A549 (cell line): ENCODE data around the gene AP1M1. TPM values are rescaled to one million over a fixed set of nuclear protein-coding genes. Genes with fewer than 3 reads are reported as not detected.

ENCODE experiments used
- ATAC-seq, 2 experiments: fragments of 200-7000 bp in 1 of 2; fragments of >200 bp in 1 of 2; cut with Nextera tagmentation in 1 of 2; cut with Tn5 transposase in 1 of 2; 3 replicates each; pipeline versions ENCODE4 v1.8.0 to v1.9.1; 2018 to 2020; ENCODE audit warnings: mild to moderate bottlenecking in 1 of 2, moderate library complexity in 1 of 2
- CTCF ChIA-PET: fragments of 300-600 bp; sonication (Branson Sonifier 250); formaldehyde crosslinking; extraction: SDS; loops from one replicate; lab custom pipeline; 2021; ENCODE audit warnings: antibody characterized with exemption, inconsistent platforms; lab: Yijun Ruan, JAX
- POLR2A ChIA-PET: fragments of 350-600 bp; formaldehyde crosslinking; extraction: SDS; loops from one replicate; lab custom pipeline; 2021; ENCODE audit warnings: antibody characterized with exemption, inconsistent platforms; lab: Yijun Ruan, JAX
- DNase-seq, 2 experiments: peaks; one replicate each; pipeline versions ENCODE4 v3.0.0 to v3.0.0-alpha.2; 2011 to 2016; ENCODE audit warnings: low read depth in 1 of 2, low spot score in 1 of 2
- FAIRE-seq: peaks from 2 replicates; lab custom pipeline; 2011; peaks lifted over from hg19 to GRCh38; lab: Jason Lieb, UNC
- H3K27ac ChIP-seq, 2 experiments: fragments of >200 bp; sonication (Bioruptor Twin); formaldehyde crosslinking; 3 replicates each; pipeline ENCODE4 v1.5.1; 2016 to 2017
- H3K4me1 ChIP-seq: fragments of >200 bp; sonication (Bioruptor Twin); formaldehyde crosslinking; 3 replicates; pipeline ENCODE4 v1.6.1; 2016
- H3K4me2 ChIP-seq: fragments of >200 bp; sonication (Bioruptor Twin); formaldehyde crosslinking; 3 replicates; pipeline ENCODE4 v1.6.1; 2016
- H3K4me3 ChIP-seq: fragments of >200 bp; sonication (Bioruptor Twin); formaldehyde crosslinking; 3 replicates; pipeline ENCODE4 v1.5.1; 2016
- H3K9me3 ChIP-seq: fragments of >200 bp; sonication (Bioruptor Twin); formaldehyde crosslinking; 3 replicates; pipeline ENCODE4 v1.6.1; 2016
- CBX2 ChIP-seq: fragments of 200-600 bp; sonication (generic); IDR thresholded peaks from 2 replicates; pipeline ENCODE4 v1.6.1; 2016; ENCODE audit warnings: low read depth, mild to moderate bottlenecking, borderline replicate concordance
- CBX8 ChIP-seq: fragments of 200-600 bp; sonication (generic); IDR thresholded peaks from 2 replicates; pipeline ENCODE4 v1.6.1; 2016
- EHF ChIP-seq: fragments of 250-450 bp; sonication (Bioruptor Pico); IDR thresholded peaks from 2 replicates; pipeline ENCODE4 v1.5.0; 2020; ENCODE audit warnings: mild to moderate bottlenecking
- EHMT2 ChIP-seq: fragments of 200-600 bp; sonication (generic); IDR thresholded peaks from 2 replicates; pipeline ENCODE4 v1.6.1; 2016; ENCODE audit warnings: antibody characterized with exemption, low read depth, mild to moderate bottlenecking, moderate library complexity
- FOXS1 ChIP-seq: fragments of 250-450 bp; sonication (Bioruptor Pico); IDR thresholded peaks from 2 replicates; pipeline ENCODE4 v1.5.0; 2020; ENCODE audit warnings: mild to moderate bottlenecking, moderate library complexity
- GATA3 ChIP-seq: IDR thresholded peaks from 2 replicates; pipeline ENCODE4 v1.6.1; 2012; ENCODE audit warnings: borderline replicate concordance
- HDAC2 ChIP-seq: fragments of 200-600 bp; sonication (generic); IDR thresholded peaks from 2 replicates; pipeline ENCODE4 v1.6.1; 2016
- JUN ChIP-seq, 2 experiments: fragments of >200 bp; sonication (Bioruptor Twin); formaldehyde crosslinking; IDR thresholded peaks; 2 replicates in 1 of 2; 3 replicates in 1 of 2; pipeline ENCODE4 v1.6.1; 2016 to 2017
- KDM1A ChIP-seq: fragments of 200-600 bp; sonication (generic); IDR thresholded peaks from 2 replicates; pipeline ENCODE4 v1.6.1; 2016; ENCODE audit warnings: low read depth, mild to moderate bottlenecking
- MAZ ChIP-seq: fragments of 150-350 bp; IDR thresholded peaks from 2 replicates; pipeline ENCODE4 v1.6.1; 2014; ENCODE audit warnings: antibody characterized with exemption, low read depth, low read length, borderline replicate concordance
- MYC ChIP-seq: IDR thresholded peaks from 2 replicates; pipeline ENCODE4 v1.6.1; 2012; ENCODE audit warnings: mild to moderate bottlenecking, inconsistent platforms, low read length, improper control_type of control experiment, borderline replicate concordance
- NPAS2 ChIP-seq: fragments of 250-450 bp; sonication (Bioruptor Pico); IDR thresholded peaks from 2 replicates; pipeline ENCODE4 v1.8.0; 2022; ENCODE audit warnings: mild to moderate bottlenecking, moderate library complexity, borderline replicate concordance
- NR3C1 ChIP-seq: fragments of >200 bp; sonication (Bioruptor Twin); formaldehyde crosslinking; IDR thresholded peaks from 3 replicates; pipeline ENCODE4 v1.6.1; 2017
- PHF8 ChIP-seq: fragments of 200-600 bp; sonication (generic); IDR thresholded peaks from 2 replicates; pipeline ENCODE4 v1.6.1; 2016; ENCODE audit warnings: low read depth, mild to moderate bottlenecking, antibody characterized with exemption, moderate library complexity, borderline replicate concordance
- POLR2AphosphoS2 ChIP-seq: conservative IDR thresholded peaks from 2 replicates; pipeline ENCODE4 v1.6.1; 2012; ENCODE audit warnings: low read length, improper control_type of control experiment, inconsistent platforms
- RAD21 ChIP-seq, 2 experiments: fragments of >200 bp in 1 of 2; sonication (Bioruptor Twin) in 1 of 2; formaldehyde crosslinking in 1 of 2; IDR thresholded peaks in 1 of 2; conservative IDR thresholded peaks in 1 of 2; 2 replicates in 1 of 2; 3 replicates in 1 of 2; pipeline ENCODE4 v1.6.1; 2012 to 2018; ENCODE audit warnings: inconsistent platforms in 1 of 2
- RFX5 ChIP-seq: fragments of 450-650 bp; IDR thresholded peaks from 2 replicates; pipeline ENCODE4 v1.7.1; 2014; ENCODE audit warnings: antibody characterized with exemption, mild to moderate bottlenecking, moderate library complexity
- RNF2 ChIP-seq: fragments of 200-600 bp; sonication (generic); IDR thresholded peaks from 2 replicates; pipeline ENCODE4 v1.6.1; 2016; ENCODE audit warnings: low read depth, mild to moderate bottlenecking, antibody characterized with exemption, moderate library complexity, borderline replicate concordance
- SREBF2 ChIP-seq: fragments of 450-650 bp; IDR thresholded peaks from 2 replicates; pipeline ENCODE4 v1.6.1; 2014; ENCODE audit warnings: mild to moderate bottlenecking, moderate library complexity
- TFCP2L1 ChIP-seq: fragments of 250-450 bp; sonication (Bioruptor Pico); IDR thresholded peaks from 2 replicates; pipeline ENCODE4 v1.5.0; 2021; ENCODE audit warnings: mild to moderate bottlenecking
- TP53 ChIP-seq: fragments of 250-450 bp; sonication (Bioruptor Pico); IDR thresholded peaks from 2 replicates; pipeline ENCODE4 v1.5.0; 2021; ENCODE audit warnings: mild to moderate bottlenecking, moderate library complexity
- ZNF302 ChIP-seq: fragments of 250-450 bp; sonication (Bioruptor Pico); IDR thresholded peaks from 2 replicates; pipeline ENCODE4 v1.9.0; 2021; ENCODE audit warnings: inconsistent platforms, mild to moderate bottlenecking, moderate library complexity
- WGBS: methylation state at CpG from one replicate; pipeline ENCODE4 v1.1.6; 2017; ENCODE audit errors: missing lambda C conversion rate; 5-methylcytosine and 5-hydroxymethylcytosine counted together
- polyA plus RNA-seq, 4 experiments: library from polyadenylated mRNA; depleted of rRNA in 3 of 4; stranded (reverse); fragments of >200 nt; fragmentation: RNase III in 1 of 4; extraction: RNeasy Plus Mini Kit Qiagen cat#74134 plus additional on column Dnase treatment in 1 of 4; gene quantifications; 2 replicates in 3 of 4; 3 replicates in 1 of 4; pipeline ENCODE4 v1.2.3, GENCODE V29; 2011 to 2017
- TF ChIP-seq, protein P1 (sequence below): fragments of 250-450 bp; sonication (Bioruptor Pico); IDR thresholded peaks from 2 replicates; pipeline ENCODE4 v1.5.0; 2020; ENCODE audit warnings: low read depth, mild to moderate bottlenecking, moderate library complexity
- TF ChIP-seq, protein P2 (sequence below): fragments of >200 bp; sonication (Bioruptor Twin); formaldehyde crosslinking; IDR thresholded peaks from 3 replicates; pipeline ENCODE4 v1.6.1; 2016

Gene AP1M1
- polyA plus RNA-seq, 2 of the 4 experiments (the other 2 are of a cell fraction), result 42.5 to 63.0 TPM

DNA sequence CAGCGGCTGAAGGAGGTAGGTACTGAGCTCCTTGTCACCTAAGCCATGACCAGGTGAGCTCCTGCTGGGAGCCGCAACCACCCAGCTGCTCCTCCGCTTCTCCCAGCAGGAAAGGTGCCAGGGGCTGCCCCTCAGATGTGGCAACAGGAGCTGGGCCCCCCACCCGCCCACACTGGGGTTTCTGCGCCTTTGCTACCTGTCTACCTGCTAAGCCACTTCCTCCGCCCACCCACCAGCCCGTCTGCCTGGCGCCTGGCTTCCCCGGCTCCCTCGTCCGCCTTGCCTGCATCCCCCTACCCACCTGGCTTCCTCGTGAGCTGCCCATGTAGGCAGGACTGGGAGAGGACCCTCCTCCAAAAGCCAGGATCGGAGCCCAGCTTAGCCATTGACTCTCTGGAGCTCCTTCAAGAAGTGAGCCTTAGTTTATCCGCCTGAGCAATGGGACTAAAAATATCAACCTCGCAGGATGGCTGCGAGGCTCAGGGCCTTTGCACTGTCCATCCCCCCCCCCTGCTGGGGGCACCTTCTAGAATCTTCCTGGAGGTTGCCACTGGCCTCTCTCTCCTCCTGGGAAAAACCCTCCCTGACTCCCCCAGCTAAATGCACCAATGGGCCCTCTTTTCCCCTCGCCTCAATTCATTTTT, 71.1 kb downstream of the AP1M1 start:
- no peak overlapping the region for H3K27ac ChIP-seq
- ATAC-seq (no peak), FAIRE-seq (no peak), DNase-seq (no peak)
- no peaks in the 10 kb centered on the region for H3K9me3 ChIP-seq
- H3K4me2 ChIP-seq, result no peak overlapping the region
- CTCF ChIA-PET, result interaction anchor here (1.2 to 2.2 kb wide), 4 partner anchors 20 to 115 kb away, joined by 3 to 11 read pairs (median 6); no protein-coding TSS in a partner anchor
- WGBS, result 94% methylated on average over 12 of the region's 17 CpGs
- H3K4me1 ChIP-seq, result peaks cover 1% of the 10 kb centered on the region; the same call in 1 of the 3 replicates
- TF ChIP-seq CBX2 (no peak), MAZ (no peak), HDAC2 (no peak), NR3C1 (no peak), EHMT2 (no peak), ZNF302 (CRISPR knock-in tag) (no peak), NPAS2 (CRISPR knock-in tag) (no peak), KDM1A (no peak), RNF2 (no peak), TP53 (CRISPR knock-in tag) (no peak), CBX8 (no peak), RFX5 (no peak), FOXS1 (CRISPR knock-in tag) (no peak), EHF (CRISPR knock-in tag) (no peak), RAD21 (conservative IDR thresholded peaks at IDR 0.05 in 1 of 2, IDR thresholded peaks at IDR 0.05 in 1 of 2) (no peak), TFCP2L1 (no peak)
- TF ChIP-seq, protein P1, sequence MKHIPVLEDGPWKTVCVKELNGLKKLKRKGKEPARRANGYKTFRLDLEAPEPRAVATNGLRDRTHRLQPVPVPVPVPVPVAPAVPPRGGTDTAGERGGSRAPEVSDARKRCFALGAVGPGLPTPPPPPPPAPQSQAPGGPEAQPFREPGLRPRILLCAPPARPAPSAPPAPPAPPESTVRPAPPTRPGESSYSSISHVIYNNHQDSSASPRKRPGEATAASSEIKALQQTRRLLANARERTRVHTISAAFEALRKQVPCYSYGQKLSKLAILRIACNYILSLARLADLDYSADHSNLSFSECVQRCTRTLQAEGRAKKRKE, result no peak
- no peak overlapping the region for H3K4me3 ChIP-seq
- POLR2A ChIA-PET, result interaction anchor here (0.9 kb wide), 1 partner anchor 56 kb away, joined by 3 read pairs; the partner anchor contains the start of gene KLF2

- no peak for DNase-seq
- no peak for FAIRE-seq
- no peak overlapping the region for H3K27ac ChIP-seq
- 0 out of 3 replicates have a peak, but pooled peaks cover 4% of the 10 kb centered on the region for H3K4me1 ChIP-seq
- CTCF ChIA-PET, result interaction anchor here (0.7 to 2.8 kb wide), 3 partner anchors 26 to 1077 kb away, joined by 3 to 10 read pairs (median 3); no protein-coding TSS in a partner anchor
- ATAC-seq, result no peak
- 84% methylated on average over 14 of the region's 14 CpGs for WGBS
- TF ChIP-seq, protein P2, sequence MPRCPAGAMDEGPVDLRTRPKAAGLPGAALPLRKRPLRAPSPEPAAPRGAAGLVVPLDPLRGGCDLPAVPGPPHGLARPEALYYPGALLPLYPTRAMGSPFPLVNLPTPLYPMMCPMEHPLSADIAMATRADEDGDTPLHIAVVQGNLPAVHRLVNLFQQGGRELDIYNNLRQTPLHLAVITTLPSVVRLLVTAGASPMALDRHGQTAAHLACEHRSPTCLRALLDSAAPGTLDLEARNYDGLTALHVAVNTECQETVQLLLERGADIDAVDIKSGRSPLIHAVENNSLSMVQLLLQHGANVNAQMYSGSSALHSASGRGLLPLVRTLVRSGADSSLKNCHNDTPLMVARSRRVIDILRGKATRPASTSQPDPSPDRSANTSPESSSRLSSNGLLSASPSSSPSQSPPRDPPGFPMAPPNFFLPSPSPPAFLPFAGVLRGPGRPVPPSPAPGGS, result no peak
- TF ChIP-seq PHF8 (no peak), MYC (no peak), MAZ (no peak), RNF2 (no peak), POLR2AphosphoS2 (no peak), GATA3 (no peak), CBX8 (no peak), ZNF302 (CRISPR knock-in tag) (no peak), JUN (IDR thresholded peaks at IDR 0.05) (no peak), SREBF2 (no peak), RAD21 (conservative IDR thresholded peaks at IDR 0.05 in 1 of 2, IDR thresholded peaks at IDR 0.05 in 1 of 2) (no peak)
- POLR2A ChIA-PET, result no interaction called here
- no peak overlapping the region for H3K4me2 ChIP-seq
- no peak overlapping the region for H3K4me3 ChIP-seq
- no peaks in the 10 kb centered on the region for H3K9me3 ChIP-seq
Observed at GRCh38 chr19:16272945-16273344, 75.2 kb downstream of the AP1M1 start.
